ENCODE results near the gene TMEM79.

The TMEM79 gene

GRCh38 chr1:156279837-156280236 is 4.3 kb upstream of the TMEM79 start:
- Histone ChIP-seq H3K9me3 (ENCODE audit: insufficient read depth, low read length) (no peaks in the 10 kb centered on the region), H3K4me1 (ENCODE audit: low read length) (peaks cover 19% of the 10 kb centered on the region), H4K20me1 (ENCODE audit: insufficient read depth, low read length) (peaks cover 5% of the 10 kb centered on the region), H3K36me3 (replicated peaks; ENCODE audit: low read depth, low read length) (peaks cover 41% of the 10 kb centered on the region), H3K79me2 (ENCODE audit: low read length) (peaks cover 62% of the 10 kb centered on the region), H3K27me3 (ENCODE audit: low read depth, low read length) (no peaks in the 10 kb centered on the region), H3K27ac (ENCODE audit: low read length) (no peak overlapping the region), H3K9ac (ENCODE audit: low read length) (no peak overlapping the region), H3K4me2 (ENCODE audit: low read length) (no peak overlapping the region), H2AFZ (ENCODE audit: low read depth, low read length) (no peak overlapping the region), H3K4me3 (ENCODE audit: low read length) (no peak overlapping the region)
- TF ChIP-seq EZH2phosphoT487 (IDR thresholded peaks at IDR 0.05; ENCODE audit: low read depth) (no peak), CTCF (IDR thresholded peaks at IDR 0.05; ENCODE audit: low read depth, low read length) (no peak)

GRCh38 chr1:156281281-156281680 is 2.8 kb upstream of the TMEM79 start:
- peaks cover 5% of the 10 kb centered on the region for H4K20me1 ChIP-seq (ENCODE audit: insufficient read depth, low read length)
- no peaks in the 10 kb centered on the region for H3K9me3 ChIP-seq (ENCODE audit: insufficient read depth, low read length)
- H3K4me2 ChIP-seq (ENCODE audit: low read length), result peak overlapping the region; percentile 96
- H3K79me2 ChIP-seq (ENCODE audit: low read length), result peaks cover 62% of the 10 kb centered on the region
- no peak overlapping the region for H2AFZ ChIP-seq (ENCODE audit: low read depth, low read length)
- H3K27ac ChIP-seq (ENCODE audit: low read length), result peak overlapping the region; percentile 67
- H3K36me3 ChIP-seq (replicated peaks; ENCODE audit: low read depth, low read length), result peaks cover 33% of the 10 kb centered on the region
- H3K4me3 ChIP-seq (ENCODE audit: low read length), result peak overlapping the region; percentile 88
- peaks cover 19% of the 10 kb centered on the region for H3K4me1 ChIP-seq (ENCODE audit: low read length)
- H3K27me3 ChIP-seq (ENCODE audit: low read depth, low read length), result no peaks in the 10 kb centered on the region
- TF ChIP-seq EZH2phosphoT487 (IDR thresholded peaks at IDR 0.05; ENCODE audit: low read depth) (no peak), CTCF (IDR thresholded peaks at IDR 0.05; ENCODE audit: low read depth, low read length) (no peak)
- H3K9ac ChIP-seq (ENCODE audit: low read length), result peak overlapping the region; percentile 94

GRCh38 chr1:156281693-156282478 is 2.2 kb upstream of the TMEM79 start:
- H3K4me1 ChIP-seq (ENCODE audit: low read length), result peaks cover 19% of the 10 kb centered on the region
- H3K27ac ChIP-seq (ENCODE audit: low read length), result peak overlapping the region; percentile 67
- TF ChIP-seq CTCF (IDR thresholded peaks at IDR 0.05; ENCODE audit: low read depth, low read length), result no peak
- no peak for TF ChIP-seq EZH2phosphoT487 (IDR thresholded peaks at IDR 0.05; ENCODE audit: low read depth)
- no peaks in the 10 kb centered on the region for H3K9me3 ChIP-seq (ENCODE audit: insufficient read depth, low read length)
- H4K20me1 ChIP-seq (ENCODE audit: insufficient read depth, low read length), result peaks cover 5% of the 10 kb centered on the region
- H3K4me3 ChIP-seq (ENCODE audit: low read length), result peak overlapping the region; percentile 88
- H3K36me3 ChIP-seq (replicated peaks; ENCODE audit: low read depth, low read length), result peaks cover 27% of the 10 kb centered on the region
- peak overlapping the region; percentile 94 for H3K9ac ChIP-seq (ENCODE audit: low read length)
- H2AFZ ChIP-seq (ENCODE audit: low read depth, low read length), result peak overlapping the region; percentile 10; the same call in 1 of the 2 replicates
- H3K79me2 ChIP-seq (ENCODE audit: low read length), result peaks cover 62% of the 10 kb centered on the region
- peak overlapping the region; percentile 96 for H3K4me2 ChIP-seq (ENCODE audit: low read length)
- H3K27me3 ChIP-seq (ENCODE audit: low read depth, low read length), result no peaks in the 10 kb centered on the region

GRCh38 chr1:156282479-156283222 is 1.5 kb upstream of the TMEM79 start, which contains the start of gene SMG5:
Gene SMG5 (minus strand): TSS chr1:156282825. CDS start chr1:156282680, 145 bp downstream.
- peak within 1 kb of the TSS; percentile 88 for H3K4me3 ChIP-seq (ENCODE audit: low read length)
- TF ChIP-seq EZH2phosphoT487 (IDR thresholded peaks at IDR 0.05; ENCODE audit: low read depth) (no peak), CTCF (IDR thresholded peaks at IDR 0.05; ENCODE audit: low read depth, low read length) (no peak)
- no peaks in the 10 kb centered on the region for H3K27me3 ChIP-seq (ENCODE audit: low read depth, low read length)
- H3K36me3 ChIP-seq (replicated peaks; ENCODE audit: low read depth, low read length), result peaks cover 24% of the 10 kb centered on the region
- peak within 1 kb of the TSS; percentile 96 for H3K4me2 ChIP-seq (ENCODE audit: low read length)
- peak within 1 kb of the TSS; percentile 87 for H2AFZ ChIP-seq (ENCODE audit: low read depth, low read length)
- peaks cover 62% of the 10 kb centered on the region for H3K79me2 ChIP-seq (ENCODE audit: low read length)
- H4K20me1 ChIP-seq (ENCODE audit: insufficient read depth, low read length), result peaks cover 5% of the 10 kb centered on the region
- H3K4me1 ChIP-seq (ENCODE audit: low read length), result peaks cover 19% of the 10 kb centered on the region
- H3K27ac ChIP-seq (ENCODE audit: low read length), result peak within 1 kb of the TSS; percentile 67
- peak within 1 kb of the TSS; percentile 94 for H3K9ac ChIP-seq (ENCODE audit: low read length)
- H3K9me3 ChIP-seq (ENCODE audit: insufficient read depth, low read length), result no peaks in the 10 kb centered on the region

Measured in OCI-LY3 (cell line).